Thyroid gland (tissue), 4 donors: ENCODE data around the gene PDIA6. TPM values are rescaled to one million over a fixed set of nuclear protein-coding genes. Genes with fewer than 3 reads are reported as not detected.

Experiments
- DNase-seq, 2 donors: peaks; one replicate each; pipeline ENCODE4 v3.0.0-alpha.2; 2019
- H3K27ac ChIP-seq, 3 donors: fragments of 200-600 bp; sonication (generic); 1 replicate in 2 of 3; 2 replicates in 1 of 3; pipeline ENCODE4 v1.5.1; 2016 to 2019; ENCODE audit warnings: mild to moderate bottlenecking in 1 of 3, moderate library complexity in 1 of 3
- H3K27me3 ChIP-seq: fragments of 200-600 bp; sonication (generic); one replicate; pipeline ENCODE4 v1.5.1; 2019
- H3K36me3 ChIP-seq, 2 donors: fragments of 200-600 bp; sonication (generic); one replicate each; pipeline ENCODE4 v1.5.1; 2016 to 2019
- H3K4me1 ChIP-seq, 2 donors: fragments of 200-600 bp; sonication (generic); one replicate each; pipeline ENCODE4 v1.5.1; 2017 to 2019
- H3K4me3 ChIP-seq, 3 donors: fragments of 200-600 bp; sonication (generic); replicated peaks in 1 of 3; 1 replicate in 2 of 3; 2 replicates in 1 of 3; pipeline ENCODE4 v1.5.1; 2016; ENCODE audit warnings: mild to moderate bottlenecking in 1 of 3
- H3K9me3 ChIP-seq: fragments of 200-600 bp; sonication (generic); one replicate; pipeline ENCODE4 v1.5.1; 2017
- CTCF ChIP-seq, 6 experiments: fragments of 200-600 bp in 3 of 6; fragments of 450-650 bp in 3 of 6; sonication (generic) in 3 of 6; IDR thresholded peaks; one replicate each; pipeline ENCODE4 v1.5.1; 2016 to 2019; ENCODE audit warnings: antibody characterized with exemption in 6 of 6, mild to moderate bottlenecking in 2 of 6, inconsistent platforms in 1 of 6, moderate library complexity in 1 of 6
- POLR2A ChIP-seq, 2 donors: fragments of 450-650 bp; IDR thresholded peaks; one replicate each; pipeline ENCODE4 v1.6.1; 2017; ENCODE audit warnings: antibody characterized with exemption in 2 of 2, mild to moderate bottlenecking in 2 of 2, moderate library complexity in 1 of 2
- WGBS, 2 donors: methylation state at CpG; one replicate each; pipeline ENCODE4 v1.1.5; 2017; 5-methylcytosine and 5-hydroxymethylcytosine counted together
- intact Hi-C: fragments of 100-400 bp; cut with DNase I; formaldehyde crosslinking; loops from one replicate; pipeline ENCODE4 v1.15.1; 2023
- total RNA-seq, 4 donors: library from RNA; depleted of rRNA; stranded (reverse); fragments of >200 nt; gene quantifications; one replicate each; pipeline ENCODE4 v1.2.3, GENCODE V29; 2016

Gene PDIA6
- total RNA-seq, 4 donors from 2014 or later = 227 to 540 (median 414) TPM

- Histone ChIP-seq H3K4me1 (no peaks in the 10 kb centered on the region), H3K4me3 (no peak overlapping the region), H3K9me3 (no peaks in the 10 kb centered on the region), H3K27ac (no peak overlapping the region), H3K36me3 (no peaks in the 10 kb centered on the region), H3K27me3 (no peaks in the 10 kb centered on the region)
- DNase-seq = no peak
- TF ChIP-seq POLR2A (IDR thresholded peaks at IDR 0.05) (no peak), CTCF (IDR thresholded peaks at IDR 0.05) (no peak)
- 72 to 73% methylated on average over 7 of the region's 7 CpGs for WGBS, 2 donors
- intact Hi-C loops = no loop called here
These were observed 59.4 kb downstream of the PDIA6 start for GRCh38 chr2:10753156-10753555.

GRCh38 chr2:10752236-10752635 lies 60.3 kb downstream of the PDIA6 start:
- no peak for TF ChIP-seq CTCF (IDR thresholded peaks at IDR 0.05)
- no peak for TF ChIP-seq POLR2A (IDR thresholded peaks at IDR 0.05)
- Histone ChIP-seq H3K4me3 (no peak overlapping the region), H3K27ac (no peak overlapping the region), H3K27me3 (no peaks in the 10 kb centered on the region), H3K4me1 (no peaks in the 10 kb centered on the region), H3K9me3 (no peaks in the 10 kb centered on the region), H3K36me3 (no peaks in the 10 kb centered on the region)
- intact Hi-C loops = no loop called here
- WGBS, 2 donors = 80 to 88% methylated on average over 5 of the region's 5 CpGs
- no peak for DNase-seq

- no peak for DNase-seq
- H3K4me3 ChIP-seq = no peak overlapping the region
- H3K4me1 ChIP-seq = no peaks in the 10 kb centered on the region
- no peaks in the 10 kb centered on the region for H3K9me3 ChIP-seq
- no peaks in the 10 kb centered on the region for H3K27me3 ChIP-seq
- intact Hi-C loops = no loop called here
- TF ChIP-seq POLR2A (IDR thresholded peaks at IDR 0.05) (no peak), CTCF (IDR thresholded peaks at IDR 0.05) (no peak)
- H3K27ac ChIP-seq = no peak overlapping the region
- 90 to 93% methylated on average over 6 of the region's 6 CpGs for WGBS, 2 donors
- H3K36me3 ChIP-seq = no peaks in the 10 kb centered on the region
These were observed 62.0 kb downstream of the PDIA6 start for GRCh38 chr2:10750610-10751009.

GRCh38 chr2:10742666-10743065 lies 69.9 kb downstream of the PDIA6 start:
- 92% methylated on average over 11 of the region's 11 CpGs for WGBS, 2 donors
- Histone ChIP-seq H3K27ac (no peak overlapping the region), H3K4me1 (no peaks in the 10 kb centered on the region), H3K4me3 (no peak overlapping the region), H3K9me3 (no peaks in the 10 kb centered on the region), H3K27me3 (no peaks in the 10 kb centered on the region), H3K36me3 (no peaks in the 10 kb centered on the region)
- no peak for TF ChIP-seq CTCF (IDR thresholded peaks at IDR 0.05)
- TF ChIP-seq POLR2A (IDR thresholded peaks at IDR 0.05) = no peak
- DNase-seq = no peak
- intact Hi-C loops = no loop called here

GRCh38 chr2:10741139-10741538 lies 71.4 kb downstream of the PDIA6 start:
- no peak for DNase-seq
- H3K4me3 ChIP-seq = no peak overlapping the region
- H3K27me3 ChIP-seq = no peaks in the 10 kb centered on the region
- intact Hi-C loops = no loop called here
- no peaks in the 10 kb centered on the region for H3K9me3 ChIP-seq
- H3K4me1 ChIP-seq = no peaks in the 10 kb centered on the region
- 58 to 73% methylated on average over 2 of the region's 2 CpGs for WGBS, 2 donors
- H3K36me3 ChIP-seq = no peaks in the 10 kb centered on the region
- no peak overlapping the region for H3K27ac ChIP-seq
- no peak for TF ChIP-seq POLR2A (IDR thresholded peaks at IDR 0.05)
- TF ChIP-seq CTCF (IDR thresholded peaks at IDR 0.05) = no peak
